GM12878 (cell line): ENCODE data around the gene IGIP. TPM values are rescaled to one million over a fixed set of nuclear protein-coding genes. Genes with fewer than 3 reads are reported as not detected.
A peak's percentile ranks its signal among the peaks of the same experiment; 100 is the strongest.

Source experiments
- ATF7 ChIP-seq: fragments of 450-650 bp; IDR thresholded peaks from 2 replicates; pipeline ENCODE4 v1.6.1; 2016; ENCODE audit warnings: low read depth, mild to moderate bottlenecking
- BACH1 ChIP-seq: fragments of 450-650 bp; IDR thresholded peaks from 2 replicates; pipeline ENCODE4 v1.6.1; 2017; ENCODE audit warnings: mild to moderate bottlenecking, borderline replicate concordance
- BHLHE40 ChIP-seq, 2 experiments: fragments of 450-650 bp in 1 of 2; IDR thresholded peaks; 2 replicates each; pipeline ENCODE4 v1.6.1; 2011 to 2017; ENCODE audit warnings: low read depth in 2 of 2, borderline replicate concordance in 1 of 2, improper control_type of control experiment in 1 of 2, low read length in 1 of 2, mild to moderate bottlenecking in 1 of 2
- CBX3 ChIP-seq: fragments of 200-600 bp; sonication (generic); IDR thresholded peaks from 2 replicates; pipeline ENCODE4 v1.6.1; 2016; ENCODE audit warnings: low read depth, borderline replicate concordance
- CREB1 ChIP-seq: IDR thresholded peaks from 2 replicates; pipeline ENCODE4 v1.6.1; 2012; ENCODE audit warnings: low read depth, mild to moderate bottlenecking, inconsistent platforms
- DPF2 ChIP-seq: fragments of 450-650 bp; IDR thresholded peaks from 2 replicates; pipeline ENCODE4 v1.6.1; 2017; ENCODE audit warnings: mild to moderate bottlenecking
- GABPA ChIP-seq: IDR thresholded peaks from 2 replicates; pipeline ENCODE4 v1.6.1; 2014; ENCODE audit warnings: antibody characterized with exemption, low read depth, mild to moderate bottlenecking, inconsistent platforms
- IRF4 ChIP-seq: IDR thresholded peaks from 2 replicates; pipeline ENCODE4 v1.6.1; 2011; ENCODE audit warnings: low read depth, low read length
- PAX5 ChIP-seq: IDR thresholded peaks from 2 replicates; pipeline ENCODE4 v1.6.1; 2011; ENCODE audit warnings: low read depth, low read length, borderline replicate concordance
- PML ChIP-seq: IDR thresholded peaks from 2 replicates; pipeline ENCODE4 v1.6.1; 2012; ENCODE audit warnings: low read length, inconsistent platforms
- POLR2A ChIP-seq: IDR thresholded peaks from 2 replicates; pipeline ENCODE4 v1.6.1; 2011; ENCODE audit warnings: low read depth, mild to moderate bottlenecking, low read length
- POU2F2 ChIP-seq: IDR thresholded peaks from 3 replicates; pipeline ENCODE4 v1.6.1; 2011; ENCODE audit warnings: low read depth, mild to moderate bottlenecking, low read length, borderline replicate concordance
- SIX5 ChIP-seq: IDR thresholded peaks from 2 replicates; pipeline ENCODE4 v1.6.1; 2011; ENCODE audit warnings: mild to moderate bottlenecking, low read depth, low read length, moderate library complexity; ENCODE audit not compliant: severe bottlenecking
- SREBF1 ChIP-seq: IDR thresholded peaks from 2 replicates; pipeline ENCODE4 v1.6.1; 2012; ENCODE audit warnings: mild to moderate bottlenecking, low read length
- SREBF2 ChIP-seq: IDR thresholded peaks from 2 replicates; pipeline ENCODE4 v1.6.1; 2012; ENCODE audit warnings: mild to moderate bottlenecking, low read length
- TCF12 ChIP-seq: IDR thresholded peaks from 2 replicates; pipeline ENCODE4 v1.6.1; 2011; ENCODE audit warnings: low read depth, mild to moderate bottlenecking, low read length
- TCF3 ChIP-seq: IDR thresholded peaks from 2 replicates; pipeline ENCODE4 v1.6.1; 2012; ENCODE audit warnings: low read depth, mild to moderate bottlenecking, low read length, borderline replicate concordance; ENCODE audit not compliant: insufficient read depth
- polyA plus RNA-seq, 11 experiments: library from polyadenylated mRNA; depleted of rRNA in 4 of 11; unstranded in 6 of 11; stranded (reverse) in 5 of 11; fragments of >200 nt; fragmentation: Nextera tagmentation in 4 of 11; fragmentation: Illumina TruSeq in 1 of 11; extraction: Ambion mirVana in 4 of 11; extraction: Trizol in 1 of 11; gene quantifications; 1 replicate in 1 of 11; 2 replicates in 10 of 11; pipeline versions ENCODE4 v1.2.1 to v1.2.3, GENCODE V29; 2011 to 2016; ENCODE audit warnings: inconsistent platforms in 2 of 11, missing spikeins in 2 of 11, low read depth in 1 of 11
- total RNA-seq, 4 experiments: library from RNA; depleted of rRNA in 3 of 4; stranded (reverse); fragments of >200 nt in 3 of 4; fragmentation: Illumina TruSeq in 1 of 4; extraction: Trizol in 1 of 4; gene quantifications; 2 replicates each; pipeline versions ENCODE4 v1.2.1 to v1.2.3, GENCODE V29; 2013 to 2021
- TF ChIP-seq, protein P1 (sequence below): fragments of 450-650 bp; IDR thresholded peaks from 2 replicates; pipeline ENCODE4 v1.6.1; 2016; ENCODE audit warnings: mild to moderate bottlenecking
- TF ChIP-seq, protein P2 (sequence below): IDR thresholded peaks from 2 replicates; pipeline ENCODE4 v1.6.1; 2012; ENCODE audit warnings: low read depth, low read length, improper control_type of control experiment
- TF ChIP-seq, protein P3 (sequence below): fragments of 450-650 bp; IDR thresholded peaks from 2 replicates; pipeline ENCODE4 v1.6.1; 2016; ENCODE audit warnings: mild to moderate bottlenecking
- TF ChIP-seq, protein P4 (sequence below): fragments of 150-350 bp; IDR thresholded peaks from 2 replicates; pipeline ENCODE4 v1.6.1; 2014; ENCODE audit warnings: mild to moderate bottlenecking, low read depth, low read length
- TF ChIP-seq, protein P5 (sequence below): IDR thresholded peaks from 2 replicates; pipeline ENCODE4 v1.6.1; 2012; ENCODE audit warnings: low read depth, low read length, improper control_type of control experiment

Gene IGIP
- total and polyA plus RNA-seq, 10 of the 15 experiments (the other 5 are each of a cell fraction or from before 2014, with no cell fraction given), result 0.58 to 3.3 (median 1.9) TPM

DNA sequence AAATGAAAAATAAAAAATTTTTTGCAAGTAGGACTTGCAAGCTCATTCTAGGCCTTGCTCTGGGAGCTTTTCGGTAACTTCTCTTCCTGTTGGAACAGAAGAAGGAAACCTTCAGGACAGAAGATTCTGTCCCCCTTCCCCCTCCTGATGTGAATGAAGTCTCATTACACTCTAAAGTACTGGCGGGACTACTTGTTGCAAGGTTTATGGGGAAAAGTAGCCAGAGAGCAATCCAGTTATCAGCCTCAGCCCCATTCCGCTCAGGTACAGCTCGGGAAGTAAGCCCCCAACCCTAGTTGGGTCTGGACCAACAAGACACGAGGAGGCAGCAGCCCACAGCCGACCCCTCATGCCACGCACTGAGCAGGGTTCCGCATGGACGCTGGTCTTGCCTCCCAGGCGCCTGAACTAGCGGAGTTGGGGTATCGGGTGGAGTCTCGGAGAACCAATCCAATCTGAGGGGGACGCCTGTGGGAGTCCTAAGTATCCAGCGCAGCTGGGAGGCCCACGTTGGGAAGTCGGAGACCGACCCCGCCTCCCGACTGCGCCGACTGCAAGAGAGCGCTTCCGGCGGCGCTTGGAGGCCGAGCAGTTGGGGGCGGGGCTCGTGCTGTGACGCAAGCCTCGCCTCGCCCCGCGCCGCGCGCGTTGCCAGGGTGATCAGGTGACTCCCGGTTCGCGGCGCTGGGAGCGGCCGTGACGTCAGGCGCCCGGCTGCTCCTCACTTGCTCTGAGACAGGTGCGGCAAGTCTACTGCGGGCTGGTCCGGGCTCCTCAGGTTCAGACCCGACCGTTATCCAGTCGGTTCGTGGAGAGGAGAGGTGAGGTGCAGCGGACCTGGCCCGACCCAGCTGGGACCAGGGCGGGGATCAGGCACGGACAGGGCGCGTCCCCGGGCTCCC, 49.0 kb downstream of the IGIP start, which contains the start of gene CYSTM1 (continued):
- TF ChIP-seq, protein P1, sequence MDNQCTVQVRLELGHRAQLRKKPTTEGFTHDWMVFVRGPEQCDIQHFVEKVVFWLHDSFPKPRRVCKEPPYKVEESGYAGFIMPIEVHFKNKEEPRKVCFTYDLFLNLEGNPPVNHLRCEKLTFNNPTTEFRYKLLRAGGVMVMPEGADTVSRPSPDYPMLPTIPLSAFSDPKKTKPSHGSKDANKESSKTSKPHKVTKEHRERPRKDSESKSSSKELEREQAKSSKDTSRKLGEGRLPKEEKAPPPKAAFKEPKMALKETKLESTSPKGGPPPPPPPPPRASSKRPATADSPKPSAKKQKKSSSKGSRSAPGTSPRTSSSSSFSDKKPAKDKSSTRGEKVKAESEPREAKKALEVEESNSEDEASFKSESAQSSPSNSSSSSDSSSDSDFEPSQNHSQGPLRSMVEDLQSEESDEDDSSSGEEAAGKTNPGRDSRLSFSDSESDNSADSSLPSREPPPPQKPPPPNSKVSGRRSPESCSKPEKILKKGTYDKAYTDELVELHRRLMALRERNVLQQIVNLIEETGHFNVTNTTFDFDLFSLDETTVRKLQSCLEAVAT, result peak; percentile 89
- TF ChIP-seq ATF7, result 0 out of 2 replicates have a peak, but pooled peaks have one; percentile 39
- peak; percentile 84 to 93 for TF ChIP-seq BHLHE40 (IDR thresholded peaks at IDR 0.05; ENCODE audit: borderline replicate concordance in 1 of 2, low read depth in 2 of 2, low read length in 1 of 2)
- TF ChIP-seq, protein P2, sequence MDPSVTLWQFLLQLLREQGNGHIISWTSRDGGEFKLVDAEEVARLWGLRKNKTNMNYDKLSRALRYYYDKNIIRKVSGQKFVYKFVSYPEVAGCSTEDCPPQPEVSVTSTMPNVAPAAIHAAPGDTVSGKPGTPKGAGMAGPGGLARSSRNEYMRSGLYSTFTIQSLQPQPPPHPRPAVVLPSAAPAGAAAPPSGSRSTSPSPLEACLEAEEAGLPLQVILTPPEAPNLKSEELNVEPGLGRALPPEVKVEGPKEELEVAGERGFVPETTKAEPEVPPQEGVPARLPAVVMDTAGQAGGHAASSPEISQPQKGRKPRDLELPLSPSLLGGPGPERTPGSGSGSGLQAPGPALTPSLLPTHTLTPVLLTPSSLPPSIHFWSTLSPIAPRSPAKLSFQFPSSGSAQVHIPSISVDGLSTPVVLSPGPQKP, result peak; percentile 80
- peak; percentile 67; the same call in 1 of the 2 replicates for TF ChIP-seq PML
- peak; percentile 68; the same call in 1 of the 2 replicates for TF ChIP-seq BACH1
- TF ChIP-seq PAX5, result 0 out of 2 replicates have a peak, but pooled peaks have one; percentile 5
- no peak for TF ChIP-seq GABPA
- TF ChIP-seq CREB1, result peak; percentile 95
- no peak for TF ChIP-seq CBX3
- TF ChIP-seq, protein P3, sequence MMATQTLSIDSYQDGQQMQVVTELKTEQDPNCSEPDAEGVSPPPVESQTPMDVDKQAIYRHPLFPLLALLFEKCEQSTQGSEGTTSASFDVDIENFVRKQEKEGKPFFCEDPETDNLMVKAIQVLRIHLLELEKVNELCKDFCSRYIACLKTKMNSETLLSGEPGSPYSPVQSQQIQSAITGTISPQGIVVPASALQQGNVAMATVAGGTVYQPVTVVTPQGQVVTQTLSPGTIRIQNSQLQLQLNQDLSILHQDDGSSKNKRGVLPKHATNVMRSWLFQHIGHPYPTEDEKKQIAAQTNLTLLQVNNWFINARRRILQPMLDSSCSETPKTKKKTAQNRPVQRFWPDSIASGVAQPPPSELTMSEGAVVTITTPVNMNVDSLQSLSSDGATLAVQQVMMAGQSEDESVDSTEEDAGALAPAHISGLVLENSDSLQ, result peak; percentile 16; the same call in 1 of the 2 replicates
- peak; percentile 57 for TF ChIP-seq DPF2
- peak; percentile 73; the same call in 1 of the 2 replicates for TF ChIP-seq TCF3
- peak; percentile 94 for TF ChIP-seq POLR2A
- TF ChIP-seq IRF4, result peak; percentile 59; the same call in 1 of the 2 replicates
- TF ChIP-seq TCF12, result peak; percentile 30; the same call in 1 of the 2 replicates
- TF ChIP-seq SREBF1, result peak; percentile 27; the same call in 1 of the 2 replicates
- peak; percentile 71; the same call in 1 of the 3 replicates for TF ChIP-seq POU2F2
- TF ChIP-seq, protein P4, sequence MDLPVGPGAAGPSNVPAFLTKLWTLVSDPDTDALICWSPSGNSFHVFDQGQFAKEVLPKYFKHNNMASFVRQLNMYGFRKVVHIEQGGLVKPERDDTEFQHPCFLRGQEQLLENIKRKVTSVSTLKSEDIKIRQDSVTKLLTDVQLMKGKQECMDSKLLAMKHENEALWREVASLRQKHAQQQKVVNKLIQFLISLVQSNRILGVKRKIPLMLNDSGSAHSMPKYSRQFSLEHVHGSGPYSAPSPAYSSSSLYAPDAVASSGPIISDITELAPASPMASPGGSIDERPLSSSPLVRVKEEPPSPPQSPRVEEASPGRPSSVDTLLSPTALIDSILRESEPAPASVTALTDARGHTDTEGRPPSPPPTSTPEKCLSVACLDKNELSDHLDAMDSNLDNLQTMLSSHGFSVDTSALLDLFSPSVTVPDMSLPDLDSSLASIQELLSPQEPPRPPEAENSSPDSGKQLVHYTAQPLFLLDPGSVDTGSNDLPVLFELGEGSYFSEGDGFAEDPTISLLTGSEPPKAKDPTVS, result no peak
- TF ChIP-seq, protein P5, sequence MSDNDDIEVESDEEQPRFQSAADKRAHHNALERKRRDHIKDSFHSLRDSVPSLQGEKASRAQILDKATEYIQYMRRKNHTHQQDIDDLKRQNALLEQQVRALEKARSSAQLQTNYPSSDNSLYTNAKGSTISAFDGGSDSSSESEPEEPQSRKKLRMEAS, result peak; percentile 67; the same call in 1 of the 2 replicates
- no peak for TF ChIP-seq SIX5
- peak; percentile 61; the same call in 1 of the 2 replicates for TF ChIP-seq SREBF2
